Hindlimb muscle (tissue), 1 donor: ENCODE data around the gene TMED5. TPM values are rescaled to one million over a fixed set of nuclear protein-coding genes. Genes with fewer than 3 reads are reported as not detected.
"Not testable (repeated sequence)": the region's sequence is repeated elsewhere in the genome, so short reads cannot be mapped to it uniquely, and the experiment has no call there.

Experiments used
- DNase-seq: peaks from one replicate; pipeline ENCODE4 v3.0.0-alpha.2; 2013
- polyA plus RNA-seq: library from polyadenylated mRNA; unstranded; fragments of 120-200 nt; gene quantifications from one replicate; pipeline ENCODE4 v1.2.1, GENCODE V29; 2013; ENCODE audit not compliant: insufficient read length

TMED5 gene
- polyA plus RNA-seq, 1 donor: 27.9 TPM

GRCh38 chr1:93171549-93172034 lies 8.6 kb downstream of the TMED5 start:
- no peak for DNase-seq

GRCh38 chr1:93170141-93170678 lies 10.0 kb downstream of the TMED5 start:
- DNase-seq: not testable (repeated sequence)

GRCh38 chr1:93167006-93167405 lies 13.2 kb downstream of the TMED5 start:
- no peak for DNase-seq

GRCh38 chr1:93165895-93166294 lies 14.3 kb downstream of the TMED5 start:
- DNase-seq: not testable (repeated sequence)

- DNase-seq: no peak
These were observed 15.4 kb downstream of the TMED5 start for GRCh38 chr1:93164816-93165215.

- DNase-seq: not testable (repeated sequence)
These were observed 16.9 kb downstream of the TMED5 start for GRCh38 chr1:93163314-93163713.

- no peak for DNase-seq
These were observed 20.9 kb downstream of the TMED5 start for GRCh38 chr1:93159337-93159736.

GRCh38 chr1:93155335-93155734 lies 24.9 kb downstream of the TMED5 start:
- DNase-seq: no peak

GRCh38 chr1:93154898-93155297 lies 25.3 kb downstream of the TMED5 start:
- DNase-seq: no peak

GRCh38 chr1:93152835-93153234 lies 27.4 kb downstream of the TMED5 start:
- no peak for DNase-seq

GRCh38 chr1:93151474-93151873 lies 28.7 kb downstream of the TMED5 start:
- DNase-seq: no peak

GRCh38 chr1:93150729-93151128 lies 29.5 kb downstream of the TMED5 start:
- DNase-seq: no peak

GRCh38 chr1:93148001-93148400 lies 32.2 kb downstream of the TMED5 start:
- DNase-seq: no peak

GRCh38 chr1:93143769-93144168 lies 36.4 kb downstream of the TMED5 start:
- no peak for DNase-seq

- no peak for DNase-seq
These were observed 37.1 kb downstream of the TMED5 start for GRCh38 chr1:93143136-93143535.

- DNase-seq: no peak
These were observed 38.1 kb downstream of the TMED5 start for GRCh38 chr1:93142161-93142560.

GRCh38 chr1:93140106-93140505 lies 40.1 kb downstream of the TMED5 start:
- DNase-seq: no peak

GRCh38 chr1:93137604-93138292 lies 42.5 kb downstream of the TMED5 start:
- DNase-seq: no peak

GRCh38 chr1:93136445-93136844 lies 43.8 kb downstream of the TMED5 start:
- DNase-seq: no peak

GRCh38 chr1:93132638-93133037 lies 47.6 kb downstream of the TMED5 start:
- no peak for DNase-seq

GRCh38 chr1:93129507-93130099 lies 50.6 kb downstream of the TMED5 start:
- DNase-seq: no peak

- no peak for DNase-seq
These were observed 55.5 kb downstream of the TMED5 start for GRCh38 chr1:93124556-93125355.

GRCh38 chr1:93123201-93123783 lies 56.9 kb downstream of the TMED5 start:
- no peak for DNase-seq
